DOHH2 (cell line): Measurements from ENCODE around the gene SEC14L3.

Experiments used
- H3F3A ChIP-seq: fragments of 200-600 bp; sonication (generic), shearing (Covaris generic); 2 replicates; pipeline ENCODE4 v1.6.0; 2016; ENCODE audit warnings: antibody characterized with exemption, mild to moderate bottlenecking; ENCODE audit not compliant: control insufficient read depth, insufficient read depth
- H3K27ac ChIP-seq: fragments of 200-600 bp; sonication (generic); 2 replicates; pipeline ENCODE4 v1.5.1; 2014; ENCODE audit warnings: low read depth, mild to moderate bottlenecking, low read length, moderate library complexity
- H3K27me3 ChIP-seq: fragments of 200-600 bp; sonication (generic); 2 replicates; pipeline ENCODE4 v1.6.1; 2014; ENCODE audit warnings: mild to moderate bottlenecking, low read length, mixed read lengths; ENCODE audit not compliant: control insufficient read depth
- H3K36me3 ChIP-seq: fragments of 200-600 bp; sonication (generic); 2 replicates; pipeline ENCODE4 v1.6.1; 2014; ENCODE audit warnings: mild to moderate bottlenecking, low read length, moderate library complexity, mixed read lengths; ENCODE audit not compliant: control insufficient read depth
- H3K4me1 ChIP-seq: fragments of 200-600 bp; sonication (generic); 2 replicates; pipeline ENCODE4 v1.6.1; 2014; ENCODE audit warnings: mild to moderate bottlenecking, low read length, mixed read lengths; ENCODE audit not compliant: control insufficient read depth
- H3K4me2 ChIP-seq: fragments of 200-600 bp; sonication (generic); 2 replicates; pipeline ENCODE4 v1.6.0; 2014; ENCODE audit warnings: mild to moderate bottlenecking, low read length, moderate library complexity
- H3K4me3 ChIP-seq: fragments of 200-600 bp; sonication (generic); 2 replicates; pipeline ENCODE4 v1.5.1; 2014; ENCODE audit warnings: mild to moderate bottlenecking, low read length, mixed read lengths
- H3K79me2 ChIP-seq: fragments of 200-600 bp; sonication (generic); 2 replicates; pipeline ENCODE4 v1.6.1; 2014; ENCODE audit warnings: mild to moderate bottlenecking, low read length, mixed read lengths; ENCODE audit not compliant: control insufficient read depth
- H3K9me2 ChIP-seq: fragments of 200-600 bp; sonication (generic); replicated peaks from 2 replicates; pipeline ENCODE4 v1.6.1; 2014; ENCODE audit warnings: mild to moderate bottlenecking, low read length, mixed read lengths; ENCODE audit not compliant: control insufficient read depth
- H3K9me3 ChIP-seq: fragments of 200-600 bp; sonication (generic); 2 replicates; pipeline ENCODE4 v1.6.1; 2014; ENCODE audit warnings: antibody characterized with exemption, low read length, mixed read lengths; ENCODE audit not compliant: control insufficient read depth, insufficient read depth
- H4K20me1 ChIP-seq: fragments of 200-600 bp; sonication (generic); 2 replicates; pipeline ENCODE4 v1.6.0; 2014; ENCODE audit warnings: low read depth, mild to moderate bottlenecking, antibody characterized with exemption, low read length, moderate library complexity; ENCODE audit not compliant: control insufficient read depth, insufficient read depth
- CTCF ChIP-seq: fragments of 200-600 bp; sonication (generic); IDR thresholded peaks from one replicate; pipeline ENCODE4 v1.5.1; 2014; ENCODE audit warnings: antibody characterized with exemption, mild to moderate bottlenecking, low read depth, low read length; ENCODE audit not compliant: poor library complexity, severe bottlenecking
- EZH2phosphoT487 ChIP-seq: fragments of 200-600 bp; sonication (generic); IDR thresholded peaks from 2 replicates; pipeline ENCODE4 v1.6.1; 2017; ENCODE audit warnings: borderline replicate concordance, mild to moderate bottlenecking, antibody characterized with exemption, low read length, moderate library complexity, mixed read lengths

SEC14L3 gene

GRCh38 chr22:30425616-30426387 lies 46.0 kb downstream of the SEC14L3 start, which contains the start of gene MTFP1:
TSS of gene MTFP1 (plus strand) at chr22:30425768. CDS start at chr22:30425880, 112 bp downstream.
- peak within 1 kb of the TSS; percentile 67 for H3K27ac ChIP-seq
- no peaks in the 10 kb centered on the region for H3K9me2 ChIP-seq
- TF ChIP-seq EZH2phosphoT487: no peak
- no peak for TF ChIP-seq CTCF
- no peaks in the 10 kb centered on the region for H3K27me3 ChIP-seq
- H3K36me3 ChIP-seq: peaks cover 64% of the 10 kb centered on the region
- H3F3A ChIP-seq: peaks cover 15% of the 10 kb centered on the region
- peaks cover 56% of the 10 kb centered on the region for H3K79me2 ChIP-seq
- peak within 1 kb of the TSS; percentile 95 for H3K4me3 ChIP-seq
- peak within 1 kb of the TSS; percentile 99 for H3K4me2 ChIP-seq
- H3K4me1 ChIP-seq: peaks cover 41% of the 10 kb centered on the region
- 0 out of 2 replicates have a peak, but pooled peaks cover 10% of the 10 kb centered on the region for H4K20me1 ChIP-seq
- H3K9me3 ChIP-seq: no peaks in the 10 kb centered on the region

GRCh38 chr22:30425327-30425615 lies 46.5 kb downstream of the SEC14L3 start:
- peak overlapping the region; percentile 95 for H3K4me3 ChIP-seq
- H3K4me2 ChIP-seq: peak overlapping the region; percentile 99
- no peaks in the 10 kb centered on the region for H3K9me2 ChIP-seq
- H3F3A ChIP-seq: peaks cover 15% of the 10 kb centered on the region
- H4K20me1 ChIP-seq: 0 out of 2 replicates have a peak, but pooled peaks cover 10% of the 10 kb centered on the region
- H3K36me3 ChIP-seq: peaks cover 68% of the 10 kb centered on the region
- H3K27ac ChIP-seq: peak overlapping the region; percentile 67
- H3K4me1 ChIP-seq: peaks cover 41% of the 10 kb centered on the region
- H3K9me3 ChIP-seq: no peaks in the 10 kb centered on the region
- peaks cover 56% of the 10 kb centered on the region for H3K79me2 ChIP-seq
- no peak for TF ChIP-seq CTCF
- TF ChIP-seq EZH2phosphoT487: no peak
- H3K27me3 ChIP-seq: no peaks in the 10 kb centered on the region

- peak overlapping the region; percentile 67 for H3K27ac ChIP-seq
- TF ChIP-seq EZH2phosphoT487 (no peak), CTCF (peak; percentile 33)
- peaks cover 56% of the 10 kb centered on the region for H3K79me2 ChIP-seq
- 0 out of 2 replicates have a peak, but pooled peaks cover 10% of the 10 kb centered on the region for H4K20me1 ChIP-seq
- H3K9me2 ChIP-seq: no peaks in the 10 kb centered on the region
- H3K4me2 ChIP-seq: peak overlapping the region; percentile 99
- H3K36me3 ChIP-seq: peaks cover 66% of the 10 kb centered on the region
- peak overlapping the region; percentile 95 for H3K4me3 ChIP-seq
- no peaks in the 10 kb centered on the region for H3K27me3 ChIP-seq
- H3F3A ChIP-seq: peaks cover 15% of the 10 kb centered on the region
- peaks cover 41% of the 10 kb centered on the region for H3K4me1 ChIP-seq
- no peaks in the 10 kb centered on the region for H3K9me3 ChIP-seq
Measured at GRCh38 chr22:30424534-30425326, 47.1 kb downstream of the SEC14L3 start.
